K562 (cell line): ENCODE measurements around the gene C5orf47.

Experiments
- CEBPB ChIP-seq: fragments of 450-650 bp; IDR thresholded peaks from 2 replicates; pipeline ENCODE4 v1.6.1; 2016; ENCODE audit warnings: missing genetic modification characterization, missing compliant biosample characterization
- HDAC6 ChIP-seq: IDR thresholded peaks from 2 replicates; pipeline ENCODE4 v1.6.1; 2012; ENCODE audit warnings: low read depth, mild to moderate bottlenecking, control low read depth, inconsistent platforms, low read length, moderate library complexity
- HDGF ChIP-seq: fragments of 450-650 bp; IDR thresholded peaks from 2 replicates; pipeline ENCODE4 v1.6.1; 2016
- MYBL2 ChIP-seq, 2 experiments: fragments of 450-650 bp in 1 of 2; sonication (generic) in 1 of 2; formaldehyde crosslinking in 1 of 2; IDR thresholded peaks; 2 replicates each; pipeline versions ENCODE4 v1.6.1 to v1.8.1; 2017 to 2022; ENCODE audit warnings: borderline replicate concordance in 1 of 2, inconsistent platforms in 1 of 2, low read depth in 1 of 2, mild to moderate bottlenecking in 1 of 2, missing genetic modification reagents in 1 of 2, moderate library complexity in 1 of 2
- POLR2A ChIP-seq: fragments of 450-650 bp; conservative IDR thresholded peaks from 2 replicates; pipeline ENCODE4 v1.6.1; 2016
- YY1 ChIP-seq, 3 experiments: IDR thresholded peaks; 2 replicates each; pipeline ENCODE4 v1.6.1; 2011; ENCODE audit warnings: low read length in 2 of 3, mild to moderate bottlenecking in 2 of 3, moderate library complexity in 2 of 3, borderline replicate concordance in 1 of 3, control low read depth in 1 of 3, low read depth in 1 of 3; ENCODE audit not compliant: insufficient read depth in 3 of 3, insufficient replicate concordance in 2 of 3, control insufficient read depth in 1 of 3, insufficient read length in 1 of 3; ENCODE audit errors: extremely low read depth in 1 of 3
- ZNF274 ChIP-seq: IDR thresholded peaks from 2 replicates; pipeline ENCODE4 v1.6.1; 2011; ENCODE audit warnings: low read depth, mild to moderate bottlenecking, low read length, moderate library complexity, borderline replicate concordance
- TF ChIP-seq, protein P1 (sequence below), 3 experiments: IDR thresholded peaks in 2 of 3; conservative IDR thresholded peaks in 1 of 3; 2 replicates each; pipeline ENCODE4 v1.5.1; 2011 to 2012; ENCODE audit warnings: low read length in 3 of 3, mild to moderate bottlenecking in 3 of 3, control low read depth in 2 of 3, improper control_type of control experiment in 1 of 3, inconsistent platforms in 1 of 3, low read depth in 1 of 3, mixed read lengths in 1 of 3, moderate library complexity in 1 of 3; ENCODE audit not compliant: insufficient read depth in 2 of 3
- TF ChIP-seq, protein P2 (sequence below), 2 experiments: fragments of 450-650 bp in 1 of 2; sonication (generic) in 1 of 2; formaldehyde crosslinking in 1 of 2; IDR thresholded peaks in 1 of 2; conservative IDR thresholded peaks in 1 of 2; 2 replicates each; pipeline versions ENCODE4 v1.6.1 to v1.8.1; 2016 to 2023; ENCODE audit warnings: mild to moderate bottlenecking in 2 of 2, moderate library complexity in 2 of 2, inconsistent platforms in 1 of 2, missing genetic modification reagents in 1 of 2
- TF ChIP-seq, protein P3 (sequence below): fragments of 450-650 bp; IDR thresholded peaks from 2 replicates; pipeline ENCODE4 v1.6.1; 2018; ENCODE audit not compliant: partially characterized antibody
- TF ChIP-seq, protein P4 (sequence below): fragments of 450-650 bp; formaldehyde crosslinking; IDR thresholded peaks from 2 replicates; pipeline ENCODE4 v1.4.0; 2020; ENCODE audit warnings: mild to moderate bottlenecking, mixed read lengths
- TF ChIP-seq, protein P5 (sequence below): fragments of 250-450 bp; sonication (Bioruptor Pico); IDR thresholded peaks from 2 replicates; pipeline ENCODE4 v1.5.0; 2022; ENCODE audit warnings: mild to moderate bottlenecking
- TF ChIP-seq, protein P6 (sequence below): IDR thresholded peaks from 2 replicates; pipeline ENCODE4 v1.6.1; 2012; ENCODE audit warnings: low read depth, low read length, improper control_type of control experiment, borderline replicate concordance

DNA sequence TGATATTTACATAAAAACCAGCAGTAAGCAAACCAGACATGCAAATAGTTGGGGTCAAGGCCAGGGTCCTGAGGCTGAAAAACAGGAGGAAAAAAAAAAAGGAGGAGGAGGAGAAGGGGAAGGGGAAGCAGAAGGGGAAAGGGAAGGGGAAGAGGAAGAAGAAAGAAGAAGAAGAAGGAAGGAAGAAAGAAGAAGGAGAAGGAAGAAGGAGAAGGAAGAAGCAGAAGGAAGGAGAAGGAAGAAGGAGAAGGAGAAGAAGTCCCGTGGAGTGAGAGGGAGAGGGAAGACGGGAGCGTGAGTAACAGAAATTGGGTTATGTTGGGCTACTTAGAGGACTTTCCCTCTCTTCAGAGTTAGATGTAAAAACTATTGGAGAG lies 31.9 kb downstream of the C5orf47 start:
- no peak for TF ChIP-seq POLR2A
- TF ChIP-seq, protein P1, sequence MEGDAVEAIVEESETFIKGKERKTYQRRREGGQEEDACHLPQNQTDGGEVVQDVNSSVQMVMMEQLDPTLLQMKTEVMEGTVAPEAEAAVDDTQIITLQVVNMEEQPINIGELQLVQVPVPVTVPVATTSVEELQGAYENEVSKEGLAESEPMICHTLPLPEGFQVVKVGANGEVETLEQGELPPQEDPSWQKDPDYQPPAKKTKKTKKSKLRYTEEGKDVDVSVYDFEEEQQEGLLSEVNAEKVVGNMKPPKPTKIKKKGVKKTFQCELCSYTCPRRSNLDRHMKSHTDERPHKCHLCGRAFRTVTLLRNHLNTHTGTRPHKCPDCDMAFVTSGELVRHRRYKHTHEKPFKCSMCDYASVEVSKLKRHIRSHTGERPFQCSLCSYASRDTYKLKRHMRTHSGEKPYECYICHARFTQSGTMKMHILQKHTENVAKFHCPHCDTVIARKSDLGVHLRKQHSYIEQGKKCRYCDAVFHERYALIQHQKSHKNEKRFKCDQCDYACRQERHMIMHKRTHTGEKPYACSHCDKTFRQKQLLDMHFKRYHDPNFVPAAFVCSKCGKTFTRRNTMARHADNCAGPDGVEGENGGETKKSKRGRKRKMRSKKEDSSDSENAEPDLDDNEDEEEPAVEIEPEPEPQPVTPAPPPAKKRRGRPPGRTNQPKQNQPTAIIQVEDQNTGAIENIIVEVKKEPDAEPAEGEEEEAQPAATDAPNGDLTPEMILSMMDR (IDR thresholded peaks at IDR 0.05 in 2 of 3, conservative IDR thresholded peaks at IDR 0.05 in 1 of 3; ENCODE audit: insufficient read depth in 2 of 3, low read depth in 1 of 3, low read length in 3 of 3) = no peak
- no peak for TF ChIP-seq HDGF
- no peak for TF ChIP-seq MYBL2 (IDR thresholded peaks at IDR 0.05; ENCODE audit: low read depth)
- TF ChIP-seq MYBL2 (CRISPR knock-in tag; IDR thresholded peaks at IDR 0.05; ENCODE audit: borderline replicate concordance) = no peak
- no peak for TF ChIP-seq ZNF274
- TF ChIP-seq, protein P2, sequence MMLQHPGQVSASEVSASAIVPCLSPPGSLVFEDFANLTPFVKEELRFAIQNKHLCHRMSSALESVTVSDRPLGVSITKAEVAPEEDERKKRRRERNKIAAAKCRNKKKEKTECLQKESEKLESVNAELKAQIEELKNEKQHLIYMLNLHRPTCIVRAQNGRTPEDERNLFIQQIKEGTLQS (IDR thresholded peaks at IDR 0.05) = no peak
- TF ChIP-seq, protein P2 (CRISPR knock-in tag; conservative IDR thresholded peaks at IDR 0.05) = no peak
- TF ChIP-seq, protein P3, sequence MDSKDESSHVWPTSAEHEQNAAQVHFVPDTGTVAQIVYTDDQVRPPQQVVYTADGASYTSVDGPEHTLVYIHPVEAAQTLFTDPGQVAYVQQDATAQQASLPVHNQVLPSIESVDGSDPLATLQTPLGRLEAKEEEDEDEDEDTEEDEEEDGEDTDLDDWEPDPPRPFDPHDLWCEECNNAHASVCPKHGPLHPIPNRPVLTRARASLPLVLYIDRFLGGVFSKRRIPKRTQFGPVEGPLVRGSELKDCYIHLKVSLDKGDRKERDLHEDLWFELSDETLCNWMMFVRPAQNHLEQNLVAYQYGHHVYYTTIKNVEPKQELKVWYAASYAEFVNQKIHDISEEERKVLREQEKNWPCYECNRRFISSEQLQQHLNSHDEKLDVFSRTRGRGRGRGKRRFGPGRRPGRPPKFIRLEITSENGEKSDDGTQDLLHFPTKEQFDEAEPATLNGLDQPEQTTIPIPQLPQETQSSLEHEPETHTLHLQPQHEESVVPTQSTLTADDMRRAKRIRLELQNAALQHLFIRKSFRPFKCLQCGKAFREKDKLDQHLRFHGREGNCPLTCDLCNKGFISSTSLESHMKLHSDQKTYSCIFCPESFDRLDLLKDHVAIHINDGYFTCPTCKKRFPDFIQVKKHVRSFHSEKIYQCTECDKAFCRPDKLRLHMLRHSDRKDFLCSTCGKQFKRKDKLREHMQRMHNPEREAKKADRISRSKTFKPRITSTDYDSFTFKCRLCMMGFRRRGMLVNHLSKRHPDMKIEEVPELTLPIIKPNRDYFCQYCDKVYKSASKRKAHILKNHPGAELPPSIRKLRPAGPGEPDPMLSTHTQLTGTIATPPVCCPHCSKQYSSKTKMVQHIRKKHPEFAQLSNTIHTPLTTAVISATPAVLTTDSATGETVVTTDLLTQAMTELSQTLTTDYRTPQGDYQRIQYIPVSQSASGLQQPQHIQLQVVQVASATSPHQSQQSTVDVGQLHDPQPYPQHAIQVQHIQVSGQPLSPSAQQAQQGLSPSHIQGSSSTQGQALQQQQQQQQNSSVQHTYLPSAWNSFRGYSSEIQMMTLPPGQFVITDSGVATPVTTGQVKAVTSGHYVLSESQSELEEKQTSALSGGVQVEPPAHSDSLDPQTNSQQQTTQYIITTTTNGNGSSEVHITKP = no peak
- TF ChIP-seq, protein P4, sequence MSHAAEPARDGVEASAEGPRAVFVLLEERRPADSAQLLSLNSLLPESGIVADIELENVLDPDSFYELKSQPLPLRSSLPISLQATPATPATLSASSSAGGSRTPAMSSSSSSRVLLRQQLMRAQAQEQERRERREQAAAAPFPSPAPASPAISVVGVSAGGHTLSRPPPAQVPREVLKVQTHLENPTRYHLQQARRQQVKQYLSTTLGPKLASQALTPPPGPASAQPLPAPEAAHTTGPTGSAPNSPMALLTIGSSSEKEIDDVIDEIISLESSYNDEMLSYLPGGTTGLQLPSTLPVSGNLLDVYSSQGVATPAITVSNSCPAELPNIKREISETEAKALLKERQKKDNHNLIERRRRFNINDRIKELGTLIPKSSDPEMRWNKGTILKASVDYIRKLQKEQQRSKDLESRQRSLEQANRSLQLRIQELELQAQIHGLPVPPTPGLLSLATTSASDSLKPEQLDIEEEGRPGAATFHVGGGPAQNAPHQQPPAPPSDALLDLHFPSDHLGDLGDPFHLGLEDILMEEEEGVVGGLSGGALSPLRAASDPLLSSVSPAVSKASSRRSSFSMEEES (CRISPR knock-in tag) = no peak
- TF ChIP-seq CEBPB (tag) = no peak
- TF ChIP-seq YY1 (IDR thresholded peaks at IDR 0.05; ENCODE audit: borderline replicate concordance in 1 of 3, control insufficient read depth in 1 of 3, extremely low read depth in 1 of 3, insufficient read depth in 3 of 3, insufficient read length in 1 of 3, insufficient replicate concordance in 2 of 3, low read depth in 1 of 3, low read length in 2 of 3) = no peak
- TF ChIP-seq, protein P5, sequence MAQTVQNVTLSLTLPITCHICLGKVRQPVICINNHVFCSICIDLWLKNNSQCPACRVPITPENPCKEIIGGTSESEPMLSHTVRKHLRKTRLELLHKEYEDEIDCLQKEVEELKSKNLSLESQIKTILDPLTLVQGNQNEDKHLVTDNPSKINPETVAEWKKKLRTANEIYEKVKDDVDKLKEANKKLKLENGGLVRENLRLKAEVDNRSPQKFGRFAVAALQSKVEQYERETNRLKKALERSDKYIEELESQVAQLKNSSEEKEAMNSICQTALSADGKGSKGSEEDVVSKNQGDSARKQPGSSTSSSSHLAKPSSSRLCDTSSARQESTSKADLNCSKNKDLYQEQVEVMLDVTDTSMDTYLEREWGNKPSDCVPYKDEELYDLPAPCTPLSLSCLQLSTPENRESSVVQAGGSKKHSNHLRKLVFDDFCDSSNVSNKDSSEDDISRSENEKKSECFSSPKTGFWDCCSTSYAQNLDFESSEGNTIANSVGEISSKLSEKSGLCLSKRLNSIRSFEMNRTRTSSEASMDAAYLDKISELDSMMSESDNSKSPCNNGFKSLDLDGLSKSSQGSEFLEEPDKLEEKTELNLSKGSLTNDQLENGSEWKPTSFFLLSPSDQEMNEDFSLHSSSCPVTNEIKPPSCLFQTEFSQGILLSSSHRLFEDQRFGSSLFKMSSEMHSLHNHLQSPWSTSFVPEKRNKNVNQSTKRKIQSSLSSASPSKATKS (CRISPR knock-in tag) = no peak
- TF ChIP-seq, protein P6, sequence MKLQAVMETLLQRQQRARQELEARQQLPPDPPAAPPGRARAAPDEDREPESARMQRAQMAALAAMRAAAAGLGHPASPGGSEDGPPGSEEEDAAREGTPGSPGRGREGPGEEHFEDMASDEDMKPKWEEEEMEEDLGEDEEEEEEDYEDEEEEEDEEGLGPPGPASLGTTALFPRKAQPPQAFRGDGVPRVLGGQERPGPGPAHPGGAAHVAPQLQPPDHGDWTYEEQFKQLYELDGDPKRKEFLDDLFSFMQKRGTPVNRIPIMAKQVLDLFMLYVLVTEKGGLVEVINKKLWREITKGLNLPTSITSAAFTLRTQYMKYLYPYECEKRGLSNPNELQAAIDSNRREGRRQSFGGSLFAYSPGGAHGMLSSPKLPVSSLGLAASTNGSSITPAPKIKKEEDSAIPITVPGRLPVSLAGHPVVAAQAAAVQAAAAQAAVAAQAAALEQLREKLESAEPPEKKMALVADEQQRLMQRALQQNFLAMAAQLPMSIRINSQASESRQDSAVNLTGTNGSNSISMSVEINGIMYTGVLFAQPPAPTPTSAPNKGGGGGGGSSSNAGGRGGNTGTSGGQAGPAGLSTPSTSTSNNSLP = no peak
- TF ChIP-seq HDAC6 = no peak
